ENCODE data around the gene SLC2A14.
"Not testable (repeated sequence)": the region's sequence is repeated elsewhere in the genome, so short reads cannot be mapped to it uniquely, and the experiment has no call there.

SLC2A14 gene

GRCh38 chr12:7869137-7869536 lies 3.6 kb downstream of the SLC2A14 start:
- DNase-seq = no peak

DNA sequence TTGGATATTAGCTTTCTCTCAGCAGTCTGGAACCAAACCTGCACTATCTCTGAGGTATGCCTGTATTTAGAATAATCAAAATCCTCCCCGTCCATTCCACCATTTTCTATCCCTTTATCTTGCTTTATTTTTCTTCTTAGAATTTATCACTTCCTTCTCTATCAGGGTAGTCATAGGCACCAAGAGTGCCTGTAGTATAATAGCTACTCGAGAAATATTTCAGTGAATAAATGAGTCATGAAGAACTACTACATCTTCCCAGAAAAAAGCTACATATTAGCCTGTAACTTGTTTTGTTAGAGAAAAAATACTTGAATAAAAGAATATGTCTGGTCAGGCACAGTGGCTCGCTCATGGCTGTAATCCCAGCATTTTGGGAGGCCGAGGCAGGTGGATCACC lies 4.3 kb downstream of the SLC2A14 start:
- DNase-seq = no peak

- DNase-seq = no peak
These were observed 8.0 kb downstream of the SLC2A14 start for GRCh38 chr12:7864601-7865150.

GRCh38 chr12:7862814-7863348 lies 9.8 kb downstream of the SLC2A14 start:
- not testable (repeated sequence) for DNase-seq

- not testable (repeated sequence) for DNase-seq
These were observed 10.4 kb downstream of the SLC2A14 start for GRCh38 chr12:7862301-7862700.

GRCh38 chr12:7859552-7859951 lies 13.2 kb downstream of the SLC2A14 start:
- DNase-seq = no peak

- DNase-seq = no peak
These were observed 14.7 kb downstream of the SLC2A14 start for GRCh38 chr12:7857971-7858370.

- DNase-seq = no peak
These were observed 16.2 kb downstream of the SLC2A14 start for GRCh38 chr12:7856516-7856915.

DNA sequence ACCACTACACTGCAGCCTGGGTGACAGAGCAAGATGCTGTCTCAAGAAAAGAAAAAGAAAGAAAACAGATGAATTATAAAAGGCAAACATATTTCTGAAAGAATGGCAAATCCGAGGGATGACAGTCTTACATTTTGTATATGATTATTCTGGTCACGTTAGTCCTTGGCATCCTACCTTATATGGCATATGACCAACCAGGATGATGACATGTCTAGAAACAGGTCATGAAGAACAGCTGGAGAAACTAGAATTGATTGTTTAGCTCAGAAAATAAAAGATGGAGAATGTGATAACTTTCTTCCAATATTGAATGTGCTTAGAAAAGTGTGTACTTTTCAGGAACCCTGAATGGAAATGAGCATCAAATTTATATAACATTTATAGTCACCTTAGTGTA lies 19.2 kb downstream of the SLC2A14 start:
- no peak for DNase-seq

DNA sequence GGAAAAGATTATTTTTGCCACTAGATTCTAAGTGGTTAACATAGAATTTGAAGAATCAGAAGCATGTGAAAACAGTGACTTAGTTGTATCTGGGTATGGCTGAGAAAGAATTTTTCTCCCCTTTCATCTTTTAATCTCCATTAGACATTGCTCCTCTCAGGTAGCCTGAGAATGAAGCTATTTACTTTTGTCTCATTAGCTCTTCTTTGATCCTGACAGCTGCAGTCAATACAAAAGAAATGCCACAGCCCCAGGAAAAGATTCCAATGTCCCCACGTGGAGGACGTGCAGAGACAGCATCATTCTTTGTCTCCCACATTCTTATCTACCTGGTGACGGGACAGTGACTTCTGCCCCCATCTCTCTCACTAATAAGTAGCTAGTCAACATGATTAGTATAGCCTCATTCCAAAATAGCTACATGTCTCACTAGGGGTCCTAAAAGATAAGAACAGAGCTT lies 21.1 kb downstream of the SLC2A14 start:
- not testable (repeated sequence) for DNase-seq

DNA sequence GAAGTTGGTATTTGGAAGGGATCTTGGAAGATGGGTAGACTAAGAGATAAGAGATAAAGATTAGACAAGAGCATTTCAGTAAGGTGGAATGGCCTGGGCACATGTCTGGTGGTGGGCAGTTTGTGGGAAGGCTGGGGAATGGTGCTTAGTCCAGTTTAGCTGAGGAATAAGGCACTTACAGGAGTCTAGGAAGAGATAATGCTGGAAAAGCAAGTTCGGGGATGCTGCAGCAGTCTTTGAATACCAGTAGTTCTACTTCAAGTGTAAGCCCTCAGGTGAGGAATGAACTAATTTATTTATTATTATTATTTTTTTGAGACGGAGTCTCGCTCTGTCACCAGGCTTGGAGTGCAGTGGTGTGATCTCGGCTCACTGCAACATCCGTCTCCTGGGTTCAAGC lies 22.6 kb downstream of the SLC2A14 start:
- DNase-seq = not testable (repeated sequence)

- not testable (repeated sequence) for DNase-seq
These were observed 24.7 kb downstream of the SLC2A14 start for GRCh38 chr12:7848098-7848422.

DNA sequence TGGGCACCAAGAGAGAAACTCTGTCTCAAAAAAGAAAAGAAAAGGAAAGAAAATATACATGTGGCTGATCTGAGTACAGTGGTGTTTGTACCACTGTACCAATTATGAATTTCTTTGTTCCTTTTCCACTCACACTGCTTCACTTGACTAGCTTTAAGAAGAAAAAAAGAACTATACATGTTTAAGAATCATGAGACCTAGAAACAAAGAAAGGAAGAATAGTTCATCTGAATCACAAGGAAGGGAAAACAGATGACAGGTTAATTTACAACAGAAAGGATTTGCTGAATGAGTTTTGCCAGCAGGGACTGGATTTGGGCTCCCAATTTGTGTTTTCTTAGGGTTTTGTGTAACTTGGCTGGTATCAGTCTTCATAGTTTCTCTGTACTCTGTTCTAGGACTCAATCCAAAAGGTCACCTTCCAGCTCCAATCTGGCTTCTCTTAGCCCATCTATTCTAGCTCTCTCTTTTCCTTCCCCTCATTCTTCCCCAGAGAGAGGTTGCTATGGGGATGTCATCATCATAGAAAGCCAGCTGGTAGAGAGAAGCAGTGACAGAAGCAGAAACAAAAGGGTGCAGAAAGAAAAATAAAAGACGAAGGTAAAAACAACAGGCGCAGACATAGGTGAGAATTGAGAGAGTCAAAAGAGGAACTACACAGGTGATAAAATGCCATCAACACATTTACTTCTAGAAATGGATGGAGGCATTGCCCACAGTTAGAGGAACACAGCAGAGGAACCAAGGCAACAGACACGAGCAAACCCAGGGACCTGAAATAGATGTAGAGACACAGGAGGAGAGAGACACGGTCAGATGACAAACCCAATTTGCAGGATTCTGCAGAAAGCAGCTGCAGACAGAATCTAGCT lies 25.3 kb downstream of the SLC2A14 start:
- not testable (repeated sequence) for DNase-seq

GRCh38 chr12:7844116-7844515 lies 28.6 kb downstream of the SLC2A14 start:
- no peak for DNase-seq

GRCh38 chr12:7843583-7843982 lies 29.1 kb downstream of the SLC2A14 start:
- not testable (repeated sequence) for DNase-seq

DNA sequence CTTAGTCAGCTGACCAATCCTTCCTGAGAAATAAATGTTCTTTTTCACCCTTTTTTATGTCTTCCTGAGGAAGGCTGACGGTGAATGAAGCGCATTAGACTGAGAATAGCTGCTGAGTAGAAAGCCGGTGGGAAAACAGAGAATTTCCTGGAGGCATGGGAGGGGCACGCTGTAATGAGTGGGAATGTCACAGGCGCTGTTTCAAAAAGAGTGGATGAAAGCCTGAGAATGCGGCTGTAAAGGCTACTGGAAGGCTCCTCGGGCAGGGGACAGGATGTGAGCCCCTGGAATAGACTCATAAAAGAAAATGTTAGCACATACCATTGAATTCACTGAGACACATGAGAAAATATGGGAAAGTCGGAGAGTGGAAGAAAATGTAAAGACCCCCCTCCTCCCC lies 29.6 kb downstream of the SLC2A14 start:
- not testable (repeated sequence) for DNase-seq

DNA sequence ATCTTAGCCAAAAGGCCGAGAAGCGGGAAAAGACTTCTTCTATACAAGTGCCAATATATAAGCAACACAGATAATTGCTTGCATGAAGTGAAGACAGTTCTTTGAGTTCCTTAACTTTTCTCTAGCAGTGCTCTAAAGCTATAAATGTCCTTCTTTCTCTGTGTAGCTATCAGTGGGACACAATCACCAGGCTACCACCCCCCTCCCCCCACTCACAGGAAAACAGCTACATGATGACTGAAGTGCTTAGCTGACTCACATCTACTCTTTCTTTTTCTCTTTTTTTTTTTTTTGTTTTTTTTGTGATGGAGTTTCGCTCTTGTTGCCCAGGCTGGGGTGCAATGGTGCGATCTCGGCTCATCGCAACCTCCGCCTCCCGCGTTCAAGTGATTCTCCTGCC lies 30.3 kb downstream of the SLC2A14 start:
- not testable (repeated sequence) for DNase-seq

- not testable (repeated sequence) for DNase-seq
These were observed 32.9 kb downstream of the SLC2A14 start for GRCh38 chr12:7839848-7840247.

GRCh38 chr12:7839226-7839625 lies 33.5 kb downstream of the SLC2A14 start:
- not testable (repeated sequence) for DNase-seq

GRCh38 chr12:7837366-7837765 lies 35.3 kb downstream of the SLC2A14 start:
- no peak for DNase-seq

DNA sequence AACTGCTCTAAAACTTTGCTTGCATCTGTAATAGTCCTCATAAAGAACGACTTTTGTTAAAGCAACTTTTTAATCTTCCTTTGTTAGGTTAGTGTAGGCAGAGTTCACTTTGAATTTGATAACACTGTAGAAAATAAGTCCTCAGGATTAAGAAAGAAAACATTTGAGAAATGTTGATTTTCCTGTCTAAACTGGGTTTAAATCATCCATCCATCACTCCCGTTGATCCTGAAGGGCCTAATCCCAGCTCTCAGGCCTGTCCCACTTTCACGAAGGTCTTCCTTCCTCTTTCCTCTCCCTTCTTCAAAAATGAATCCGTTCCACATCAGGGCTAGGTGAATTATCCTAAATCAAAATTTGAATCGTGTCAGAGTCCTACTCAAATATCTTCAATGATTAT lies 36.9 kb downstream of the SLC2A14 start:
- no peak for DNase-seq

- no peak for DNase-seq
These were observed 37.6 kb downstream of the SLC2A14 start for GRCh38 chr12:7835116-7835515.

- no peak for DNase-seq
These were observed 38.0 kb downstream of the SLC2A14 start for GRCh38 chr12:7834701-7835100.

- DNase-seq = no peak
These were observed 38.9 kb downstream of the SLC2A14 start for GRCh38 chr12:7833831-7834230.
